ENCODE measurements around the gene ZDHHC18. TPM values are rescaled to one million over a fixed set of nuclear protein-coding genes. Genes with fewer than 3 reads are reported as not detected.

The ZDHHC18 gene
- total RNA-seq, 2 experiments from 2014 or later: 73.3 to 76.3 TPM

- no peaks in the 10 kb centered on the region for H3K27me3 Mint-ChIP-seq
- DNase-seq: peak; percentile 41
- POLR2A ChIA-PET: interaction anchor here (0.8 to 9.4 kb wide), 28 partner anchors 8 to 287 kb away, joined by 3 to 516 read pairs (median 9); partner anchors contain the start of genes ARID1A and GPN2
- H3K4me3 Mint-ChIP-seq: peak overlapping the region; percentile 79
- CTCF ChIA-PET: interaction anchor here (1.1 to 8.2 kb wide), 10 partner anchors 24 to 286 kb away, joined by 4 to 221 read pairs (median 39); partner anchors contain the start of gene ARID1A
- peak overlapping the region; percentile 100 for H3K27ac Mint-ChIP-seq
- peaks cover 61% of the 10 kb centered on the region for H3K4me1 Mint-ChIP-seq
- H3K36me3 Mint-ChIP-seq (ENCODE audit: low read depth): peaks cover 15% of the 10 kb centered on the region
- no peaks in the 10 kb centered on the region for H3K9me3 Mint-ChIP-seq
These were observed 39.8 kb upstream of the ZDHHC18 start for GRCh38 chr1:26786437-26787380.

DNA sequence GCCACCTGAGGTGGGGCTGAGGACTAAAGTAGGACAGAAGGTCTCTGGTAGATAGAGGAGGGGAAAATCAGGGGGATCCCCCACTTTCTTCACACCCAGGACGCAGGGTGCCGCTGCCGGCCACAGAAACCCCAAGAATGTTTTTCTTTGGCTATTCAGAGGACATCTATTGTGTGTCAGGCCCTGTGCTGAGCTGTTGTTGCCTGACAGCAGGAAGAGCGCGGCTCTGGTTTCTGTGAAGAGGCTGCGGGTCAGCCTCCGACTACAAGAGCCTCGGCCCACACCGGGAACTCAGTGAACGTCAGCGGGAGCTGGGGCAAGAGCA, 39.1 kb upstream of the ZDHHC18 start:
- Mint-ChIP-seq H3K4me1 (peaks cover 61% of the 10 kb centered on the region), H3K9me3 (no peaks in the 10 kb centered on the region), H3K27me3 (no peaks in the 10 kb centered on the region), H3K36me3 (ENCODE audit: low read depth) (peaks cover 8% of the 10 kb centered on the region), H3K4me3 (peak overlapping the region; percentile 79), H3K27ac (peak overlapping the region; percentile 100)
- ChIA-PET CTCF (interaction anchor here (1.0 to 8.2 kb wide), 14 partner anchors 13 to 287 kb away, joined by 3 to 221 read pairs (median 32); partner anchors contain the start of gene ARID1A), POLR2A (interaction anchor here (0.8 to 9.4 kb wide), 32 partner anchors 9 to 875 kb away, joined by 3 to 516 read pairs (median 10); partner anchors contain the start of genes ARID1A, GPATCH3 and GPN2)
- DNase-seq: peak; percentile 86

- Mint-ChIP-seq H3K27me3 (no peaks in the 10 kb centered on the region), H3K36me3 (ENCODE audit: low read depth) (peaks cover 7% of the 10 kb centered on the region), H3K4me1 (peaks cover 65% of the 10 kb centered on the region), H3K4me3 (peak within 1 kb of the TSS; percentile 79), H3K27ac (peak within 1 kb of the TSS; percentile 100), H3K9me3 (no peaks in the 10 kb centered on the region)
- ChIA-PET CTCF (interaction anchor here (0.7 to 8.2 kb wide), 28 partner anchors 9 to 371 kb away, joined by 3 to 221 read pairs (median 8); partner anchors contain the start of gene ARID1A), POLR2A (interaction anchor here (0.6 to 9.4 kb wide), 47 partner anchors 9 to 875 kb away, joined by 3 to 516 read pairs (median 4); partner anchors contain the start of genes ARID1A, DHDDS, GPATCH3 and GPN2)
- DNase-seq: peak; percentile 90
These were observed 38.6 kb upstream of the ZDHHC18 start, which contains the start of gene PIGV for GRCh38 chr1:26787706-26788514. Gene PIGV (plus strand): TSS chr1:26787950. CDS start chr1:26790816, 2,866 bp downstream.

- ChIA-PET CTCF (interaction anchor here (0.7 to 8.2 kb wide), 39 partner anchors 9 to 371 kb away, joined by 3 to 221 read pairs (median 5); partner anchors contain the start of gene ARID1A), POLR2A (interaction anchor here (0.7 to 9.4 kb wide), 37 partner anchors 10 to 513 kb away, joined by 3 to 516 read pairs (median 8); partner anchors contain the start of genes ARID1A, DHDDS, GPATCH3 and GPN2)
- DNase-seq: no peak
- peaks cover 70% of the 10 kb centered on the region for H3K4me1 Mint-ChIP-seq
- peaks cover 10% of the 10 kb centered on the region for H3K36me3 Mint-ChIP-seq (ENCODE audit: low read depth)
- H3K9me3 Mint-ChIP-seq: no peaks in the 10 kb centered on the region
- H3K4me3 Mint-ChIP-seq: peak overlapping the region; percentile 79
- peak overlapping the region; percentile 100 for H3K27ac Mint-ChIP-seq
- no peaks in the 10 kb centered on the region for H3K27me3 Mint-ChIP-seq
These were observed 38.0 kb upstream of the ZDHHC18 start for GRCh38 chr1:26788515-26788785.

GRCh38 chr1:26788836-26789611, 37.5 kb upstream of the ZDHHC18 start:
- CTCF ChIA-PET: interaction anchor here (0.8 to 8.2 kb wide), 39 partner anchors 8 to 372 kb away, joined by 3 to 221 read pairs (median 5); partner anchors contain the start of gene ARID1A
- Mint-ChIP-seq H3K36me3 (ENCODE audit: low read depth) (peaks cover 16% of the 10 kb centered on the region), H3K4me1 (peaks cover 72% of the 10 kb centered on the region)

GRCh38 chr1:26789612-26789865, 36.9 kb upstream of the ZDHHC18 start:
- Mint-ChIP-seq H3K4me1 (peaks cover 72% of the 10 kb centered on the region), H3K36me3 (ENCODE audit: low read depth) (peaks cover 21% of the 10 kb centered on the region), H3K27me3 (no peaks in the 10 kb centered on the region), H3K27ac (peak overlapping the region; percentile 100), H3K9me3 (no peaks in the 10 kb centered on the region), H3K4me3 (peak overlapping the region; percentile 79)
- ChIA-PET POLR2A (interaction anchor here (0.6 to 9.4 kb wide), 24 partner anchors 10 to 318 kb away, joined by 3 to 516 read pairs (median 14); partner anchors contain the start of genes ARID1A and ZDHHC18), CTCF (interaction anchor here (0.9 to 8.2 kb wide), 25 partner anchors 11 to 373 kb away, joined by 3 to 221 read pairs (median 10); partner anchors contain the start of gene ARID1A)
- DNase-seq: no peak

More at GRCh38 chr1:26788836-26789611, 37.5 kb upstream of the ZDHHC18 start:
- POLR2A ChIA-PET: interaction anchor here (0.6 to 9.4 kb wide), 41 partner anchors 10 to 514 kb away, joined by 3 to 516 read pairs (median 7); partner anchors contain the start of genes ARID1A, DHDDS, GPATCH3 and GPN2
- Mint-ChIP-seq H3K27ac (peak overlapping the region; percentile 100), H3K9me3 (no peaks in the 10 kb centered on the region), H3K4me3 (peak overlapping the region; percentile 79), H3K27me3 (no peaks in the 10 kb centered on the region)
- DNase-seq: peak; percentile 89

- Mint-ChIP-seq H3K27me3 (no peaks in the 10 kb centered on the region), H3K4me1 (peaks cover 70% of the 10 kb centered on the region), H3K36me3 (ENCODE audit: low read depth) (peaks cover 25% of the 10 kb centered on the region), H3K9me3 (no peaks in the 10 kb centered on the region), H3K27ac (peak overlapping the region; percentile 100), H3K4me3 (peak overlapping the region; percentile 79)
- POLR2A ChIA-PET: interaction anchor here (0.6 to 9.4 kb wide), 22 partner anchors 9 to 318 kb away, joined by 3 to 516 read pairs (median 15); partner anchors contain the start of genes ARID1A, GPN2 and ZDHHC18
- no peak for DNase-seq
- CTCF ChIA-PET: interaction anchor here (0.8 to 8.2 kb wide), 19 partner anchors 8 to 289 kb away, joined by 3 to 221 read pairs (median 23); partner anchors contain the start of gene ARID1A
These were observed 36.6 kb upstream of the ZDHHC18 start for GRCh38 chr1:26789931-26790330.

DNA sequence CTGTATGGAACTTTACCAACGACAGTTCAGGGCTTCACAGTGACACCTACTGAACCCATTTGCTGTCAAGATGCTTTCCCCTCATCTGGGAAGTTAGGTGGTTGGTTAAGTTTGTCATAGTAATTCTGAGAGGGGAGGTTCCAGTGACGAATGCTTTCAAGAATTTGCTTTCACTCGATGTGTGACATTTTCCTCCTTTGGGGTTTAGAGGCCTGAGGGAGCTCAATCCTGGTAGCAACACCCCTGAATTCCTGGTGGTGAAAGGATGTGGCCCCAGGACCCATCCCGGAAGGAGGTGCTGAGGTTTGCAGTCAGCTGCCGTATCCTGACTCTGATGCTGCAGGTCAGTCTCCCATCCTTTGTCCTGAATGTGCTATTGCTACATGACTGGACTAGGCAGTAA, 35.9 kb upstream of the ZDHHC18 start:
- peak; percentile 48 for DNase-seq
- Mint-ChIP-seq H3K4me1 (peaks cover 66% of the 10 kb centered on the region), H3K36me3 (ENCODE audit: low read depth) (peaks cover 29% of the 10 kb centered on the region), H3K27me3 (no peaks in the 10 kb centered on the region), H3K4me3 (peak overlapping the region; percentile 79), H3K9me3 (no peaks in the 10 kb centered on the region), H3K27ac (peak overlapping the region; percentile 100)
- ChIA-PET CTCF (interaction anchor here (0.8 to 8.2 kb wide), 20 partner anchors 9 to 290 kb away, joined by 3 to 221 read pairs (median 16); partner anchors contain the start of gene ARID1A), POLR2A (interaction anchor here (0.8 to 9.4 kb wide), 20 partner anchors 9 to 290 kb away, joined by 3 to 516 read pairs (median 12); partner anchors contain the start of genes ARID1A, GPN2, TRNP1 and ZDHHC18)

- POLR2A ChIA-PET: interaction anchor here (0.8 to 9.4 kb wide), 17 partner anchors 8 to 290 kb away, joined by 3 to 516 read pairs (median 15); partner anchors contain the start of genes ARID1A, GPN2 and TRNP1
- CTCF ChIA-PET: interaction anchor here (1.0 to 8.2 kb wide), 15 partner anchors 9 to 290 kb away, joined by 3 to 221 read pairs (median 28); partner anchors contain the start of gene ARID1A
- peak overlapping the region; percentile 100 for H3K27ac Mint-ChIP-seq
- no peaks in the 10 kb centered on the region for H3K27me3 Mint-ChIP-seq
- no peaks in the 10 kb centered on the region for H3K9me3 Mint-ChIP-seq
- peaks cover 29% of the 10 kb centered on the region for H3K36me3 Mint-ChIP-seq (ENCODE audit: low read depth)
- H3K4me3 Mint-ChIP-seq: peak overlapping the region; percentile 79
- no peak for DNase-seq
- peaks cover 60% of the 10 kb centered on the region for H3K4me1 Mint-ChIP-seq
These were observed 35.3 kb upstream of the ZDHHC18 start for GRCh38 chr1:26791148-26791547.

GRCh38 chr1:26791626-26792025, 34.9 kb upstream of the ZDHHC18 start:
- ChIA-PET POLR2A (interaction anchor here (1.3 to 9.4 kb wide), 9 partner anchors 8 to 202 kb away, joined by 3 to 516 read pairs (median 57); partner anchors contain the start of genes ARID1A, GPN2 and TRNP1), CTCF (interaction anchor here (1.1 to 8.2 kb wide), 8 partner anchors 9 to 188 kb away, joined by 3 to 221 read pairs (median 60); no protein-coding TSS in a partner anchor)
- peaks cover 58% of the 10 kb centered on the region for H3K4me1 Mint-ChIP-seq
- DNase-seq: no peak
- peak overlapping the region; percentile 79 for H3K4me3 Mint-ChIP-seq
- H3K27ac Mint-ChIP-seq: peak overlapping the region; percentile 50
- H3K9me3 Mint-ChIP-seq: no peaks in the 10 kb centered on the region
- H3K36me3 Mint-ChIP-seq (ENCODE audit: low read depth): peaks cover 33% of the 10 kb centered on the region
- no peaks in the 10 kb centered on the region for H3K27me3 Mint-ChIP-seq

DNA sequence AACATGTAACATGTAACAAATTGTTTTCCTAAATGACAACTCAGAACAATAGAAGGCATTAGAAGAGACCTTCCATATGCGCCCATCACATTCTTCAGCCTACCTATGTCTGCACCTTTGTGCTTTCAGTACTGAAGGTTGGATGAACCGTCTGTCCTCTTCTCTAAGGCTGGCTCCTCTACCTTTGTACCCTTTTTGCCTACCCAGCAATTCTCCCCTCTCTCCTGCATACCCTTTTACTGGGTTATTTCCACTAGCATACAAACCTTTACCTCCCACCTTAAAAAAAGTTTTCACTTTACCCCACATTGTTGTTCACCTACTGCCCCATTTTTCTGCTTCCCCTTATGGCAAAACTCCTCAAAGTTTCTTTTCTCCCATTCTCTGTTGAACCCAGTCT, 33.6 kb upstream of the ZDHHC18 start:
- no peaks in the 10 kb centered on the region for H3K27me3 Mint-ChIP-seq
- H3K9me3 Mint-ChIP-seq: no peaks in the 10 kb centered on the region
- DNase-seq: no peak
- peaks cover 43% of the 10 kb centered on the region for H3K36me3 Mint-ChIP-seq (ENCODE audit: low read depth)
- peaks cover 54% of the 10 kb centered on the region for H3K4me1 Mint-ChIP-seq
- POLR2A ChIA-PET: no interaction called here
- H3K27ac Mint-ChIP-seq: no peak overlapping the region
- H3K4me3 Mint-ChIP-seq: no peak overlapping the region
- CTCF ChIA-PET: no interaction called here

Data from activated CD4-positive, alpha-beta memory T cell treated with anti-CD3 and anti-CD28 coated beads, Interleukin-2, amount 10 ng/mL, durations not matched to agents 7 days and 5 days (primary cell).